NCI-H1436 (cell line): ENCODE measurements around the gene CXCL1.
"Not testable (repeated sequence)": the region's sequence is repeated elsewhere in the genome, so short reads cannot be mapped to it uniquely, and the experiment has no call there.

Experiments
- DNase-seq: peaks from one replicate; lab custom pipeline; 2025; lab: John Stamatoyannopoulos, UW

Gene CXCL1

GRCh38 chr4:73883306-73883705 is 14.1 kb downstream of the CXCL1 start:
- no peak for DNase-seq

- DNase-seq, result no peak
These were observed 16.5 kb downstream of the CXCL1 start for GRCh38 chr4:73885574-73886267.

- DNase-seq, result no peak
These were observed 22.1 kb downstream of the CXCL1 start for GRCh38 chr4:73891326-73891725.

- no peak for DNase-seq
These were observed 22.7 kb downstream of the CXCL1 start for GRCh38 chr4:73891739-73892405.

GRCh38 chr4:73892966-73893365 is 23.8 kb downstream of the CXCL1 start:
- DNase-seq, result no peak

GRCh38 chr4:73894001-73894400 is 24.8 kb downstream of the CXCL1 start:
- no peak for DNase-seq

GRCh38 chr4:73895201-73896175 is 26.3 kb downstream of the CXCL1 start:
- no peak for DNase-seq

GRCh38 chr4:73896416-73896815 is 27.2 kb downstream of the CXCL1 start:
- no peak for DNase-seq

GRCh38 chr4:73897380-73898136 is 28.4 kb downstream of the CXCL1 start:
- DNase-seq, result no peak

- DNase-seq, result not testable (repeated sequence)
These were observed 30.1 kb downstream of the CXCL1 start for GRCh38 chr4:73899338-73899737.

- no peak for DNase-seq
These were observed 31.8 kb downstream of the CXCL1 start for GRCh38 chr4:73901031-73901430.

- no peak for DNase-seq
These were observed 32.9 kb downstream of the CXCL1 start for GRCh38 chr4:73902038-73902637.

- no peak for DNase-seq
These were observed 33.8 kb downstream of the CXCL1 start for GRCh38 chr4:73902817-73903547.

GRCh38 chr4:73904491-73904890 is 35.3 kb downstream of the CXCL1 start:
- no peak for DNase-seq

- DNase-seq, result no peak
These were observed 39.8 kb downstream of the CXCL1 start for GRCh38 chr4:73908965-73909364.

GRCh38 chr4:73911746-73912145 is 42.6 kb downstream of the CXCL1 start:
- DNase-seq, result no peak

- DNase-seq, result no peak
These were observed 43.0 kb downstream of the CXCL1 start for GRCh38 chr4:73912191-73912590.

- no peak for DNase-seq
These were observed 44.9 kb downstream of the CXCL1 start for GRCh38 chr4:73914071-73914470.

GRCh38 chr4:73916172-73916925 is 47.2 kb downstream of the CXCL1 start:
- no peak for DNase-seq

GRCh38 chr4:73917081-73917501 is 47.9 kb downstream of the CXCL1 start:
- no peak for DNase-seq
